ENCODE results near the gene GUCA2B.

DNA sequence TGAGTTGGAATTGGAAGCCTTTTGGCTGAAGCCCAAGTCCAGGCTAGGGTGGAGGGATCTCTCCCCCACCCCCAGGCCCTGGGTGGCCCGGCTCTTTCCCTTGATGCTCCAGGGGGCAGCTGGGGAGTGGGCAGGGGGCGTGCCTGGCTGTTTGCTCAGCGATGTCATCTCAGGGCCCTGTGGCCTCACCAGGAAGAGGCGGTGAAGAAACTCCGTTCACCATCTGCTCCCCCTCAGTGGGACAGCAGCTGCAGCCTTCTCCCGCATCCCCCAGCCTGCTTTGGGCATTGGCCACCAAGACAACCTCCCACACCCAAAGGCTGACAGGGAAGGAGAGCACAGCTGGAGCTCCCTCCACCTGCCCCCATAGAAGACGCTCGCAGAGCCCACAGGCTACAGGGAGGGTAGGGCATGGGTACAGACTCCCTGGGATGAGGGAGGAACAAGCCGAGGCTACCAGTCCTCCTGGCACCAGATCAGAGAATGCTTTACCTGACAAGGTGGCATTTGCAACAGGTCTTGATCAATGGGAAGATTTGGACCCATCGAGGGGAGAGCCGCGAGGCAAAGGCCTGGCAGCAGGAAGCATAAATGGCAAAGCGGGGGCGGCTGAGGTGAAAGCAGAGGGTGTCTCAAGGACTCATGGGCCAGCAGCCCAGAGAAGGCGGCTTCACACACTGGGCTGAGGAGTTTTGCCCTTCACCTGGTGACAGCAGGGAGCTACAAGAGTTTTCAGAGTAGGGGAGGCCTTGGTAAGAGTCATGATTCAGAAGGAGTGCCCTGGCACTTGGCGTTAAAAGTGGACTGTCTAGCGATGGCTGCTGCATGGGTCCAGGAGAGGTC is 17.8 kb downstream of the GUCA2B start:
- TF ChIP-seq, protein P1, sequence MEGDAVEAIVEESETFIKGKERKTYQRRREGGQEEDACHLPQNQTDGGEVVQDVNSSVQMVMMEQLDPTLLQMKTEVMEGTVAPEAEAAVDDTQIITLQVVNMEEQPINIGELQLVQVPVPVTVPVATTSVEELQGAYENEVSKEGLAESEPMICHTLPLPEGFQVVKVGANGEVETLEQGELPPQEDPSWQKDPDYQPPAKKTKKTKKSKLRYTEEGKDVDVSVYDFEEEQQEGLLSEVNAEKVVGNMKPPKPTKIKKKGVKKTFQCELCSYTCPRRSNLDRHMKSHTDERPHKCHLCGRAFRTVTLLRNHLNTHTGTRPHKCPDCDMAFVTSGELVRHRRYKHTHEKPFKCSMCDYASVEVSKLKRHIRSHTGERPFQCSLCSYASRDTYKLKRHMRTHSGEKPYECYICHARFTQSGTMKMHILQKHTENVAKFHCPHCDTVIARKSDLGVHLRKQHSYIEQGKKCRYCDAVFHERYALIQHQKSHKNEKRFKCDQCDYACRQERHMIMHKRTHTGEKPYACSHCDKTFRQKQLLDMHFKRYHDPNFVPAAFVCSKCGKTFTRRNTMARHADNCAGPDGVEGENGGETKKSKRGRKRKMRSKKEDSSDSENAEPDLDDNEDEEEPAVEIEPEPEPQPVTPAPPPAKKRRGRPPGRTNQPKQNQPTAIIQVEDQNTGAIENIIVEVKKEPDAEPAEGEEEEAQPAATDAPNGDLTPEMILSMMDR (IDR thresholded peaks at IDR 0.05 in 4 of 5, conservative IDR thresholded peaks at IDR 0.05 in 1 of 5) = no peak
- TF ChIP-seq POLR2A (IDR thresholded peaks at IDR 0.05) = no peak
